NCI-H510A (cell line): ENCODE data around the gene CTIF.
"Not testable (repeated sequence)": the region's sequence is repeated elsewhere in the genome, so short reads cannot be mapped to it uniquely, and the experiment has no call there.

Experiments used
- DNase-seq: peaks from one replicate; lab custom pipeline; 2025; lab: John Stamatoyannopoulos, UW

The CTIF gene

DNA sequence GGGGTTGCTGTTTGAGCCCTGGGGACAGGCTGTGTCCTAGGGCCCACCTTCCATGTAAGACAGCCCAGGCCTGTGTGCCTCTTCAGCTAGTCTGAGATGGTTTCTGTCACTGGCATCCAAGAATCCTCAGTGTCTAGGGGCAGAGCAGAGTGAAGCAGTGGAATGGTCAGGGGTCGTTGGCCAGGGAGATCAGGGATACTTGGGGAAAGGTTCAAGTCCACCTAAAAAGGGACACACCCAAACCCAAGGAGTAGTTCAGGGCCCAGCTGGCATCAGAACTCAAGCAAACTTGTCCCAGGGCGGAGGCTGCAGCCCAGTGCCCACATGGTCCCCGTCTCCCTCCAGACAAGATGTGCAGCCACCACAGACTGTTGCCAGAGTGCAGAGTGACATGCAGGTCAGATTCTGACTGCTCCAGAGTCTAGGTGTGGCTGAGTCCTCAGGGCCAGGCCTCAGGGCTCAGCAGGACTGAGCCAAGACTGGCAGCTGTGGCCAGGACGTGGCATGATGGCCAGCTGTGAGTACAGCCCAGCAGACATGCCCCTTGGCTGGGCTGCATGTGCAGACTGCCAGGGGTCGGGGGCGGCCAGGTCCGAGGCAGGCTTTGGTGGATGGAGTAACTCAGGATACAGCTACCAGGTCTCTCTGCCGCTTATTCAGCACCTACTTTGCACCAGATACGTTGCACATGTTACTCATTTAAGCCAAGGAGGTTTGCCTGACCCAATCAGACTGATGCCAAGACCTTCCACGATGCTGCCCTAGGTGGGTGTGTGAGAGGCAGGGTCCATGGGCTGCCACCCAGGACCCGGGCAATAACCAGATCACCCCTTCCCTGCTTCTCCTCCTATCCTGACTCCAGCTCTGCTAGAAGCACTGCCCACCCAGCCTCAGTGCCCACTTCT is 265.4 kb downstream of the CTIF start:
- DNase-seq: no peak

DNA sequence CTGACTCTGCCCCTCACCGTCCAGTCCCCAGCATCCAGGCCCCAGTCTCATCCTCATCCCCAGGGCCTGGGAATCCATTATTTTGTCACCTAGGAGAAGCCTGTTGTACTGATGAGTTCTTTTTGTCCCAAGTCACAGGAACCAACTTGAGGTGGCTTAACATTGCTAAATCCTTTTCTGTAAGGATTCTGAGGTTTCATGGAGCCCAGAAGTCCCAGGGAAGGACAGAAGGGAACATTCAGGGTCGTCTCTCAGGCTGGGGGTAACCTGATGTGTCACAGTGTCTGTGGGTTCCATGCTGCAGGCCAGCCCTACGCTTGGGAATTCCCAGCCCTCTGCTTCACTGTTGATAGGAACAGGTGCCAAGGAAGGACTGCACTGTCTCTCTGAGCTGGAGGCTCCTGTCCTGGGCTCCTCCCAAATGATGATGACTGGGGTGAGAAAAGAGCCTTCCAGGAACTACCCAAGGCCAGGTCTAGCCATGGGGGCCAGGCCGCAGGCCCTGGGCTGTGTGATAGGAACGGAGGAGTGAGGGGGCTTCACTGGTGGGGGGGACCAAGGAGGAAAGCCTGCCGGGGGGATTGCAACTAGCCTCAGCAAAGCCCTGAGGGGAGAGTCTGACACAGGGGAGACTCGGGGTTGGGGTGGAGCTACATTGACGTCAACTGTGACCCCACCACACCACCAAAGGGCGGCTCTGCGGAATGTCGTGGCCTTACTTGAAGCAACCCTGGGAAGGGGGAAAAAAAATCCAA is 266.2 kb downstream of the CTIF start:
- DNase-seq: no peak

DNA sequence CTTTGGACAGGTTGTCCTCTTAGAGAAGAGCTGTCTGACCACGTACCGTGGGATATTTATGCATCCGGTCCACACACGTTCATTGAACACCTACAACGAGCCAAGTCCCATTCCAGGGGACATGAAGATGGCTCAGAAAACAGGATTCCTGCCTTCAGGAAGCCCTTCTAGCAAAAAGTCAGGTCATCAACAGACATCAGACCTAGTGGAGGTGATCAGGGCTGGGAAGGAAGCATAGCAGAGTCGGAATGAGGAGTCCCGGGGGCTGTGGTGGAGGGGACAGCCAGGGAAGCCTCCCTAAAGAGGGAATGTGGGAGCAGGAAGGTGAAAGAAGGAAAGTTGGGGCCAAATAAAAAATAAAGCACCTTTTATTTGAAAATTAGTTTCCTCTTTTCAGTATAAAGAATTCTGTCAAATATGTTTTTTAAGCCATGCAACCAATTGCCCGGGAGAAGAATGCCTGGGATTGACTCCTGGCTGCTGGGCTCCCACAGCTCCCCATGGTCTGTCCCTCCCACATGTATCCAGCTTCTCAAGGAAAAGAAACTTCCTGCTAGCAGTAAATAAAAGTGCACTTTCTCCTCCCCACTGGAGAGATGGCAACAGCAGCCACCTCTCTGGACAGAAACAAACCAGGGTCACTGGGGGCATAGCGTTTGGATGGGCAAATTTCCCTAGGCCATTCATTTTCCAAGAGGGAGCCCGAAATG is 267.1 kb downstream of the CTIF start:
- DNase-seq: no peak

DNA sequence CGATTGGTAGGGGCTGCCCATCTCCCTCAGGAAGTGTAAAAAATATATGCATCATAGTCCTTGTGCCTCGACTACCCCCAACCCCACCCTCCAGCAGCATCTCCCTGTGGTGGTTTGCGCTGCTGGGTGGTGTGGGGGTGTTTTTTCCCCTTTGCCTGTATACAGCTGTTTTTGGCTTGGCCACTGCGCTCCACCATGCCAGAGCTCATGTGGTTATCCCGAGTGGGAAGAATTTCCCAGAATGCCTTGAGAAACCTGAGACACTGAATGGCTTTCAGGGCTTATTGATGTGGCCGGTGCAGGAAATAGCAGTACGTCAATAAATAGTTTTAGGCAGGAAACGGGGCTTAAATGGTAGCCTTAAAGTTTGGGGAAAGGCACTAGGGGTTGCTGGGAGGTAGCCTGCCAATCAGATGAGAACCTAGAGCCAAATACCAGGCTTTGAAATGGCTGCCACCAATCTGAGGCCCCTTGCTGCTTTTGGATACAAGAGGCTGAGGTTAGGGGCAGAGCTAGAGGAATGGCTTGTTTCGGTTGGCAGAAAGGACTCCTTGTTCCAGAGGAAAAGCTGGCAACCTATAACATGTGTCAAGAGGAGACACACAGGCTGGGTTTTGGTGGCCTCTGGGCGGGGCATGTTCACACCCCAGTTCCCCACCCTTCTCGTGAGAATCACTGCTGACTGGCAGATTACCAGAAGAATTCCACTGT is 267.9 kb downstream of the CTIF start:
- DNase-seq: no peak

DNA sequence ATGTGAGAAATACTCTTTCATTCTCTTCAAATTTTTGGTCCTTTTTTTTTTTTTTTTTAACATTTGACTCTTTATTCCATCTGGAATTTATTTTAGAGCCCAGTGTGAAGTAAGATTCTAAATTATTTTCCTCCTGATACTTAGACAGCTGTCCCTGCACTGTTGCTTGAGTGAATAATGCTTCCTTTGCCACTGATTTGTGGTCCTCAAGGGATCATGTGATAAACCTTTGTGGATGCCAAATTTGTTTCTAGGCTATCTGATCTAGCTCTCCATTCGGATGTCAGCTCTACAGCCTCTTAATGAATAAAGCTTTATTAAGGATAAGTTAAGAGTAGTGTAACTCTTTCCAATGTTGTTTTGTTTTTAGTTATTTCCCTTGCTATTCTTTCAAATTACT is 269.6 kb downstream of the CTIF start:
- DNase-seq: no peak

DNA sequence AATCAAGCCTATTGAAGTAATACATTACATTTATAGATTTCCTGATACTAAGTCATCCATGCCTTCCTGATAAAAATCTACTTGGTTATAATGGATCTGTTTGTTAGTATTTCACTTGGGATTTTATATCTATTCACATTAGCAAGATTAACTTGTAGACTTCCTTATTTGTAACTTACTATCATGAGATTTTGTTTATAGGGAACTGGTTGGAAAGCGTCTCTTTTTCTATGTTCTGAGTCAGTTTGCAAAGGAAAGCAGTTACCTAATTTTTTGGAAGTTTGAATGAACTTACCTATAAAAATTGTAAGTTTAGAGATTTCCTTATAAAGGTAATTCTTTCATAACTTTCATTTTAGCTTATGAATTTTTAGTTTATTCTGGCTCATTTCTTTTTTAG is 270.5 kb downstream of the CTIF start:
- no peak for DNase-seq

DNA sequence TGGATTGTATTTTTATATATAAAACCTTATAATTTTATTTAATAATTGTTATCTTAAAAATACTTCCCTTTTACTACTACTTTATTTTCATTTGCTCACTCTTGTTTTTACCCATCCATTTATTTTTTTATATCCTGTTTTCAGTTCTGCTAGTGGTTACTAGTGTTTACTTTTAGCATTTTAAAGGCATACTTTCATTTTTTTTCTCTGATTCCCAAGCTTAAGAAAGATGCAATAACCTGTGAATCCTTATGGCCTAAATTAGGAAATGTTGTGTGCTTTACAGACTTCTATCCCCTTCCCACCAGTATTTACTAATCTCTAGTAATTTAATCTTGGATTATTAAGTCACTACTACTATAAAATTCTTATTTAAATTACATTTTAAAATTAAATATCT is 272.0 kb downstream of the CTIF start:
- no peak for DNase-seq

DNA sequence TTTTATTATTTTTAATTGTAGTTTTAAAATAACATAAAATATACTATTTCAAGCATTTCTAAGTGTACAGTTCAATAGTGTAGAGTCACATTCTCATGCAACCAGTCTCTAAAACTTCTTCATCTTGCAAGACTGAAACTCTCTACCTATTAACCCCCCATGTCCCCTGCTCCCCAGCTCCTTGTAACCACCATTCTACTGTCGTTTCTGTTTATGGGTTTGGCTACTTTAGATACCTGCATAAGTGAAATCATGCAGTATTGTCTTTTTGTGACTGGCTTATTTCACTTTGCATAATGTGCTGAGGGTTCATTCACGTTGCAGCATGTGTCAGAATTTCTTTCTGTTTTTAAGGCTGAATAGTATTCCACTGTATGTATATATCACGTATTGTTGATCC is 272.6 kb downstream of the CTIF start:
- DNase-seq: no peak

DNA sequence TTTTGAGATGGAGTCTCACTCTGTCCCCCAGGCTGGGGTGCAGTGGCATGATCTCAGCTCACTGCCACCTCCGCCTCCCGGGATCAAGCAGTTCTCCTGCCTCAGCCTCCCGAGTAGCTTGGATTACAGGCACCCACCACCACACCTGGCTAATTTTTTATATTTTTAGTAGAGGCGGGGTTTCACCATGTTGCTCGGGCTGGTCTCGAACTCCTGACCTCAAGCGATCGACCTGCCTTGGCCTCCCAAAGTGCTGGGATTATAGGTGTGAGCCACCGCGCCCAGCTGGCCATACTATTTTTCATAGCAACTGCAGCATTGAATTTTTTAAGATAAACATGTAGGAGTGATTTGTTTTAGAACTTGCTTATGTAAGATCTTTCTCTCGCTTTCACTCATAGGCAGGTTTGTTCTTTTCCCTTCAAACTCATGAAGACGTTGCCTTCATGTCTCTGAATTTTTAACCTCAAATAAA is 273.2 kb downstream of the CTIF start:
- not testable (repeated sequence) for DNase-seq

DNA sequence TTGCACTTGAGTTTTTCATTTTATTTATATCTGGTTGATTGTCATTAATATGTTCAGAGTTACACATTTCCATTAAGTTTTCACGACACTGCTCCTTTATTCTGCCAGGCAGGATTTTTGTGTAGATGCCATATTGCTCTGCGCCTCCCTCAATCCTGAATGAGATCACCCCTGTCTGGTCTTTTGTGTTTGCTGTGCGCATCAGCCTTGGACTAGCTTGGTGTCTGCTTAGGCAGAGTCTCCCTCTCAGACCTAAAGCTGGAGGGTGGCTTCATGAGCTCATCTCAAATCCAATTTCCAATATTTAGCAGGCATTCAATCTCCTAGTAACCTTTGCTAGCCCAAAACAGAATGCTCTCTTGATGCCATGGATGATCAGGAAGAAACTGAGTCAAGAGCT is 274.5 kb downstream of the CTIF start:
- DNase-seq: no peak

DNA sequence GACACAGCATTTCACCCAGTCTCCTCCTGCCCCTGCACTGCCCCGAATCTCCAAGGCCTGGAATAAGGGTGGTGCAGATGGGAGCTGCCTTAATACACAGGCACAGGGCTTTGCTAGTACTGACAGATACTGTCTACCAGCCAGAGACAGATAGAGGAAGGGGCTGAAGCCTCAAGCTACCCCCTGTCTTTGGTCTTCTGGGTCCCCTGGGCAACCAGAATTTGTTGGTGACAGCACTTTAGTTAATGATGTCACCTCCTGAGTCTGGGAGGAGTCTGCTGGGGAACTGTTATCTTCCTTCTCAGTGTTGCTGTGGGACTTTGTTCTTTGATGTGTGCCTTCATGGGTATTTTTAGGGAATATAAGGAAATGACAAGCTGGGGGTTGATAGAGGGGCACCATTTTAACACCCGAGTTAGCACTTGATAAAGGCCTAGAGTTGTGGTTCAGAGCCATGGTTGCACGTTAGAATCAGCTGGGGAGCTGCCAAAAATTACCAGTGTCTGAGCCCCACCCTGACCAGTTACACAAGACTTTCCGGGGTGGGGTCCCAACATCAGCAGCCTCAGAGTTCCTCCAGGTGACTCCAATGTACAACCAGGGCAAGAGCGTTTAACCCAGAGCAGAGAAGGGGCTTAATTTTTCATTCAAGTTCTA is 275.1 kb downstream of the CTIF start:
- no peak for DNase-seq

DNA sequence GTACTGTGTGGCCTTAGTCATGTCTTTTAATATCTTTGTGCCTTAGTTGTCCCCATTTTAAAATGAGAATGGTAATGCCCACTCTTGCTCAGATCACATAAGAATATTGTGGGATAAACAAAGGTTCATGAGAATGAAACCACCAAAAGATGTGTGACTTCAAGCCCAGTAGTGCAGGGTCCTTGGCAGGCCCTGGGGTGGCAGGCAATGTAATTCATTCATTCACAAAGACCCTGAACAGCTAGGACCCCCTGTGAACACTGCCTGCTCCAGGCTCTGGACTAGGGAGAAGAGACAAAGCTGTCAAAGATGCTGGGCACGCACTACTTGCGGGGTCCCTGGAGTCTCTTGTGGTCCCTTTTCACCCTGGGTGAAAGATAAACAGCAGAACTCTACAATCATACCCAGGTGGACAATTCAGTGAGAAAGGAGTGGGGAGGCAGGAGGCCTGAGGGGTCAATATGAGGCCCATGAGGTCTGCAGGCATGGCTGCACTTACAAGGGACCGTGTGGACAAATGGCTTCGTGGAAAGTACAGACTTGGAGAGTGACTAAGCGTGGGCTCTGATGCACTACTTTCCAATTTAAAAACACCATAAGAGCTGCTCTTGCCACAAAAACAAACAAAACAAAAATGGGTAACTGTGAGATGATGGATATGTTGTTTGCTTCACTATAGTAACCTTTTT is 275.8 kb downstream of the CTIF start:
- DNase-seq: no peak

DNA sequence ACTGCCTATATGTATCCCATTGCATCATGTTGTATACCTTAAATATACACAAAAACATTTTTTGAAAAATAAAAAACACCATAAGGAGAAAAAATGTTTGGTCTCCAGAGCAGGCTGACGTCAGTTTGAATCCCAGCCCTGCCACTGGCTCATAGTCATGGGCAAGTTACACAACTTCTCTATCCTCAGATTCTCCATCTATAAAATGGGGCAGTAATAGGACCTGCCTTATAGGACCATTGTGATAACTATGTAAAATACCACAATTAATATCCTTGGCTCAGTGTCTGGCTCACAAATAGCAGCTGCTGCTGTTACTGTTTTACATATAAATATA is 276.3 kb downstream of the CTIF start:
- DNase-seq: no peak

DNA sequence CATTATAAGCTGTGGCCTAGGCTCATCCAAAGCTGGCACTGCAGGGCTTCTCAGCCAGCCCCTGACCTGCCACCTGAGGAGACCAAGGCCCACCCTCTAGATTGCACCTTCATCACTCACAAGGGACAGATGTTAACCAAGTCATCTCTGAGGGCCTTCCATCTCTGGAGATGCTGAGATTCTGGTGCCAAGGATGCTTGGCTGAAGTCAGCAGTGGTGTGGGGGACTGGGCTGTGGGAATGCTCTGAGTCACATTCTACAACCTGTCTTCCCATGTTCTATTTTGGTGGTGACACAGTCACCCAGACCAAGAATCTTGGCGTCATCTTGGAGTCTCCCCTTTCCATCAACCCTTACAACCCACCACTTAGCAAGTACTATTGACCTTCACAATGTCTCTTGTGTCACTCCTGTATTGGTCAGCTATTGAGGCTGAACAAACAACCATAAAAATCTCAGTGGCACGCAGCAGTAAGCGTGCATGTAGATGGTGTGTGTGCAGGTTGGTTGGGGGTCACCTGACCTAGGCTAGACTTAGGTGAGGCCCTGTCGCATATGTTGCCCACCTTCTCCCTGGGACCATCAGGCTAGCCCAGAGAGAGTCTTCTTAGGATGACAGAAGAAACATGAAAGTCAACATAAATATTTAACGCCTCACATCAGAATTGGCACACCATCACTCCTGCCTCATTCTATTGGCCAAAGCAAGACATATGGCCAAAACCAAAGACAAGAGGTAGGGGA is 276.9 kb downstream of the CTIF start:
- no peak for DNase-seq

DNA sequence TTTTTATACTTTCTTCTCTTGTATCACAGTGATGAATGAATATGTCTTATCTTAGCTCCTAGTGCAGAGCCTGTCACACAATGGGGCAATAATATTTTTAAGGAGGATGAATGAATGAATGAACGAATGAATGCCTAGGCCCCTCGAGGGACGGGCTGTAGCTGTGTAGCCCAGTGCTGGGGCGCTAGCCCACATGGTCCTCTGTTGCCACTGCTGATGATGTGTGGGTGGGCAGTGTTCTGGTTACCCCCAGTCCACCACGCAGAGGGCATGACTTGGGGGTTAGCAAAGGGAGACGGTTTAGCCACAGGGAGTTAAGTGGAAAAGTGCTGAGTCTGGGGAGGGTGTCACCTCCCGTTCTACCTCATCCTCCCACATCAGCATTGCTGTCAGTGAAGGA is 277.7 kb downstream of the CTIF start:
- DNase-seq: no peak

DNA sequence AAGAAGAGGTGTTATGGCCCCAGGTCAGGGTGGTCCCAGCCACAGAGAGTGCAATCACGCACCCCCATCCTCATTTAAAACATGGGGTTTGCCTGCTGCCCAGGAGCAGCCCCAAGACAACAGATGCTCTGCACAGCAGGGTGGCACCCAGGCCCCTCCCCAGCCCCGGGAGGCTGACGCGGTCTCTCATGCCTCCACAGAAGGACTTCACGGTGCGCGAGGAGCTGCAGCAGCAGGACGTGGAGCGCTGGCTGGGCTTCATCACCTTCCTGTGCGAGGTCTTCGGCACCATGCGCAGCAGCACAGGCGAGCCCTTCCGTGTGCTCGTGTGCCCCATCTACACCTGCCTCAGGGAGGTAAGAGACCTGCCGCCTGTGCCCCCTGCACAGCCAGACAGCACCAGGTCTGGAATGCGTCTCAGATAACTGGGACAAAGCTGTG is 278.2 kb downstream of the CTIF start:
- DNase-seq: no peak

DNA sequence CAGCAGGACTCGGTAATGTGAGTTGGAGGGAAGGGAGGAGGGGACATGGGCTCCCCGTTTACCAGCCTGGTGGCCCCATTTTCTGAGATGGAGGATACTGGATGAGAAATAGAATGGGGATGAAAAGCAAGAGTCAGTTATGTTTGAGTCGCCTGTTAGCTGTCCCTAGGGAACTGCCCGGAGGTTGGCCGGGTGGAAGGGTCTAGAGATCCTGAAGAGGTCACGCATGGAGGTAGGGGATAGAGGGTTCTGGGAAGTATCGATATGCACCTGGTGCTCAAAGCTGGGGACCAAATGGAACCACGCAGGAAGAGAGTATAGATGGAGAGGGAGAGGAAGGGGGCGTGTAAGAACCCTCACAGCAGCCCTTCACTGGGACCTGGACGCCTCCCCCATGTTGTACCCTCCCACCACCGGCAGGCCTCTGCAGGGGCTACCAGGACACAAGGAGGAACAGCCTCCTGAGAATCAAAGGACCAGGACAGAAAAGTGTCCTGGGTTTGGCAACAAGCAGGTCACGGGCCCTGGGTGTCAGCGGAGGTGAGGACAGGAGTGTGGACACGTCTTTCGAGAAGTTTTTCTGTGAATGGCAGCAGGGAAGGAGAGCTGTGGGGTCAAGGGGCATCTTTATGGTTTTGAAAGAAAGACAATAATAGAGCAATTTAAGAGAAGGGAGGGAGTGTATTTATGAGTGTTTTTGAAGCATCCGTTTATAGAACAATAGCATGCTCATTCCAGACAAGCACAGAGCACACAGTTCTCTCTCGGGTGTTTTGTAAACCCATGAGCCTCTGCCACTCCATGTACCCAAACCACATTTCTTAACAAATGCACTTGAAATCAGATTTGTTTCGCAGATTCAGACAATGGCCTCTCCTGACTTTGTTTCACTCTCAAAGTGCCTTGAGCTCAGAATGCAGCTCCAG is 279.8 kb downstream of the CTIF start:
- DNase-seq: no peak

DNA sequence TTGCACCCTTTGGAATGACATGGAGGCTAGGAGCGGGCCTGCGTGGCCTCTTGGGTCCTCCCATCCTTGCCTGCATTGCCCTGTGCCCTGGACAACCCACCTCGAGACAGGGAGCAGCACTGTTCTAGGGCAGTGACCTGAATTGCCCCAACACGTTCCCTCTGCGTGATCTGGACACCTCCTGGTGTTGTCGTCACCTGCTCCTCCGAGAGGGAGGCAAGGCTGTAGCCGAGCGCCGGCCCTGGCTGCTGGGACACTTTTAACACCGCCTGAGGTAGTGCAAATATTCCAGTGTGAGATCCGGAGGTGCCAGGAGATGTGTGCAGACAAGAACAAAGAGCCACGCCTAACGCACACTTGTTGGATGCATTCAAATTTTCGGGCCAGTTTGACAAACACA is 280.4 kb downstream of the CTIF start:
- DNase-seq: no peak
